Measurements from ENCODE around the gene SRA1. TPM values are rescaled to one million over a fixed set of nuclear protein-coding genes. Genes with fewer than 3 reads are reported as not detected.

SRA1 gene
- total and polyA plus RNA-seq, 9 of the 15 experiments (the other 6 are each of a cell fraction or from before 2014, with no cell fraction given): 24.1 to 47.4 (median 41.3) TPM

DNA sequence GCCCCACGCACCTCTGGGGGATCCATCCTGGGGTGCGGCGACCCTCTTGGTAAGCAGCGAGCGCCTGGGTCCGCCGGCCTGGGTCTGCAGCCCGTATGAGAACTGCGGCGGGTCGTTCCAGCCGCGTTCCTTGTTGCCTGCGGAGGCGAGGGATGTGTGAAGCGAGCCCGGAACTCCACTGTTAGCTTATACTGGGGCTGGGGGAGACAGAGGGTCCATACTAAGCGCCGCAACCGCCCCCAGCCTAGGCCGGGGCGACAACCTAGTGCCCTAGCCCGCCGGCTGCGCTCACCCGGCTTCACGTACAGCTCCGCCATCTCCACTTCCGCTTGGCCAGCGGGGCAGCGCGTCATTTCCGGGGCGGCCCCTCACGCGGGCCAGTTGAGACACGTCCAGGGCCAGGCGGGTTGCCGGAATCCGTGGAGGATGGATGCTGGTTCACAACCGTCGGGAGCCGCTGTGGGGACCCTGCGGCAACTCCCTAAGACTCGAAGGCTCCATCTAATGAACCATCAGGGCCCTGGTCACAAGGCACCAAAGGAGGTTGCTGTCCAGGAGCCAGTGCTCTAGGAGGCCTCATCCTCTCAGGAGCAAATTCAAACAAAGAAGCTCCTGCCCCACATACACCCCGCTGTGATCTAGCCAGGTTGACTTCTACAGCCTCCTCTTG, at the start of gene SRA1 (continued):
- TF ChIP-seq ZMIZ1 (IDR thresholded peaks at IDR 0.05; ENCODE audit: low read depth in 2 of 2, low read length in 2 of 2): 0 out of 4 replicates have a peak, but pooled peaks of 1 of the 2 experiments have one; percentile 11
- no peak for TF ChIP-seq CC2D1A (IDR thresholded peaks at IDR 0.05)
- TF ChIP-seq ZNF57 (CRISPR knock-in tag; IDR thresholded peaks at IDR 0.05): no peak
- no peak for TF ChIP-seq SMARCC2 (IDR thresholded peaks at IDR 0.05; ENCODE audit: low read depth)
- no peak for TF ChIP-seq DLX4 (CRISPR knock-in tag; IDR thresholded peaks at IDR 0.05)
- peak; percentile 42; the same call in 1 of the 2 replicates for TF ChIP-seq ATF1 (CRISPR knock-in tag; IDR thresholded peaks at IDR 0.05)
- peak; percentile 95 for TF ChIP-seq ATF1 (tag; IDR thresholded peaks at IDR 0.05)
- TF ChIP-seq, protein P1, sequence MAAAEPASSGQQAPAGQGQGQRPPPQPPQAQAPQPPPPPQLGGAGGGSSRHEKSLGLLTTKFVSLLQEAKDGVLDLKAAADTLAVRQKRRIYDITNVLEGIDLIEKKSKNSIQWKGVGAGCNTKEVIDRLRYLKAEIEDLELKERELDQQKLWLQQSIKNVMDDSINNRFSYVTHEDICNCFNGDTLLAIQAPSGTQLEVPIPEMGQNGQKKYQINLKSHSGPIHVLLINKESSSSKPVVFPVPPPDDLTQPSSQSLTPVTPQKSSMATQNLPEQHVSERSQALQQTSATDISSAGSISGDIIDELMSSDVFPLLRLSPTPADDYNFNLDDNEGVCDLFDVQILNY (CRISPR knock-in tag; IDR thresholded peaks at IDR 0.05): no peak
- TF ChIP-seq ZNF778 (CRISPR knock-in tag; IDR thresholded peaks at IDR 0.05): no peak
- no peak for TF ChIP-seq MITF (IDR thresholded peaks at IDR 0.05)
- TF ChIP-seq UBTF (IDR thresholded peaks at IDR 0.05; ENCODE audit: borderline replicate concordance in 1 of 2, low read depth in 2 of 2, low read length in 2 of 2): peak in 1 of 2 experiments; percentile 61; a peak in 1 of 4 replicates
- TF ChIP-seq DPF2 (IDR thresholded peaks at IDR 0.05): no peak
- no peak for TF ChIP-seq ATF4 (CRISPR knock-in tag; IDR thresholded peaks at IDR 0.05)
- TF ChIP-seq, protein P2, sequence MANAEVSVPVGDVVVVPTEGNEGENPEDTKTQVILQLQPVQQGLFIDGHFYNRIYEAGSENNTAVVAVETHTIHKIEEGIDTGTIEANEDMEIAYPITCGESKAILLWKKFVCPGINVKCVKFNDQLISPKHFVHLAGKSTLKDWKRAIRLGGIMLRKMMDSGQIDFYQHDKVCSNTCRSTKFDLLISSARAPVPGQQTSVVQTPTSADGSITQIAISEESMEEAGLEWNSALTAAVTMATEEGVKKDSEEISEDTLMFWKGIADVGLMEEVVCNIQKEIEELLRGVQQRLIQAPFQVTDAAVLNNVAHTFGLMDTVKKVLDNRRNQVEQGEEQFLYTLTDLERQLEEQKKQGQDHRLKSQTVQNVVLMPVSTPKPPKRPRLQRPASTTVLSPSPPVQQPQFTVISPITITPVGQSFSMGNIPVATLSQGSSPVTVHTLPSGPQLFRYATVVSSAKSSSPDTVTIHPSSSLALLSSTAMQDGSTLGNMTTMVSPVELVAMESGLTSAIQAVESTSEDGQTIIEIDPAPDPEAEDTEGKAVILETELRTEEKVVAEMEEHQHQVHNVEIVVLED (CRISPR knock-in tag; IDR thresholded peaks at IDR 0.05): 0 out of 2 replicates have a peak, but pooled peaks have one; percentile 39
- no peak for TF ChIP-seq HDAC3 (IDR thresholded peaks at IDR 0.05; ENCODE audit: borderline replicate concordance, partially characterized antibody)
- peak; percentile 99 for TF ChIP-seq RBFOX2 (IDR thresholded peaks at IDR 0.05; ENCODE audit: low read depth, low read length)
